Esophagus squamous epithelium (tissue), 4 donors: ENCODE data around the gene PSMD6.

ENCODE experiments used
- CTCF ChIP-seq, 6 experiments: fragments of 450-650 bp in 4 of 6; fragments of 200-600 bp in 2 of 6; sonication (generic) in 2 of 6; IDR thresholded peaks; one replicate each; pipeline ENCODE4 v1.5.1; 2016 to 2019; ENCODE audit warnings: antibody characterized with exemption in 6 of 6, mild to moderate bottlenecking in 4 of 6, moderate library complexity in 4 of 6
- POLR2A ChIP-seq, 4 donors: fragments of 450-650 bp; IDR thresholded peaks; one replicate each; pipeline ENCODE4 v1.6.1; 2017; ENCODE audit warnings: antibody characterized with exemption in 4 of 4, mild to moderate bottlenecking in 4 of 4, moderate library complexity in 3 of 4

- no peak for TF ChIP-seq CTCF (IDR thresholded peaks at IDR 0.05)
- TF ChIP-seq POLR2A (IDR thresholded peaks at IDR 0.05) = no peak
Observed at GRCh38 chr3:64000453-64001055, 22.7 kb downstream of the PSMD6 start.
